Measurements from ENCODE around the gene OGDHL.

Gene OGDHL

GRCh38 chr10:49744091-49744685 lies 17.9 kb downstream of the OGDHL start:
- H3K4me3 ChIP-seq (ENCODE audit: low read length), result no peak overlapping the region
- H3K4me1 ChIP-seq (ENCODE audit: control insufficient read depth, insufficient read depth, low read length), result no peaks in the 10 kb centered on the region
- H3K27me3 ChIP-seq (ENCODE audit: control insufficient read depth, insufficient read depth, low read length), result no peaks in the 10 kb centered on the region
- H3K9me3 ChIP-seq (ENCODE audit: control insufficient read depth, low read length), result no peaks in the 10 kb centered on the region
- no peaks in the 10 kb centered on the region for H3K36me3 ChIP-seq (ENCODE audit: control insufficient read depth, insufficient read depth, low read length)
- no peak overlapping the region for H3K9ac ChIP-seq (ENCODE audit: low read length)

GRCh38 chr10:49743464-49744075 lies 18.6 kb downstream of the OGDHL start:
- Histone ChIP-seq H3K4me1 (ENCODE audit: control insufficient read depth, insufficient read depth, low read length) (no peaks in the 10 kb centered on the region), H3K27me3 (ENCODE audit: control insufficient read depth, insufficient read depth, low read length) (no peaks in the 10 kb centered on the region), H3K4me3 (ENCODE audit: low read length) (no peak overlapping the region), H3K9ac (ENCODE audit: low read length) (no peak overlapping the region), H3K36me3 (ENCODE audit: control insufficient read depth, insufficient read depth, low read length) (no peaks in the 10 kb centered on the region), H3K9me3 (ENCODE audit: control insufficient read depth, low read length) (no peaks in the 10 kb centered on the region)

- H3K27me3 ChIP-seq (ENCODE audit: control insufficient read depth, insufficient read depth, low read length), result no peaks in the 10 kb centered on the region
- no peaks in the 10 kb centered on the region for H3K9me3 ChIP-seq (ENCODE audit: control insufficient read depth, low read length)
- H3K4me1 ChIP-seq (ENCODE audit: control insufficient read depth, insufficient read depth, low read length), result no peaks in the 10 kb centered on the region
- no peak overlapping the region for H3K9ac ChIP-seq (ENCODE audit: low read length)
- H3K36me3 ChIP-seq (ENCODE audit: control insufficient read depth, insufficient read depth, low read length), result no peaks in the 10 kb centered on the region
- no peak overlapping the region for H3K4me3 ChIP-seq (ENCODE audit: low read length)
Observed at GRCh38 chr10:49742683-49743463, 19.2 kb downstream of the OGDHL start.

- Histone ChIP-seq H3K4me3 (ENCODE audit: low read length) (no peak overlapping the region), H3K4me1 (ENCODE audit: control insufficient read depth, insufficient read depth, low read length) (no peaks in the 10 kb centered on the region), H3K9me3 (ENCODE audit: control insufficient read depth, low read length) (no peaks in the 10 kb centered on the region), H3K27me3 (ENCODE audit: control insufficient read depth, insufficient read depth, low read length) (no peaks in the 10 kb centered on the region), H3K36me3 (ENCODE audit: control insufficient read depth, insufficient read depth, low read length) (no peaks in the 10 kb centered on the region), H3K9ac (ENCODE audit: low read length) (no peak overlapping the region)
Observed at GRCh38 chr10:49741108-49741995, 20.8 kb downstream of the OGDHL start.

- no peaks in the 10 kb centered on the region for H3K36me3 ChIP-seq (ENCODE audit: control insufficient read depth, insufficient read depth, low read length)
- H3K9me3 ChIP-seq (ENCODE audit: control insufficient read depth, low read length), result no peaks in the 10 kb centered on the region
- no peak overlapping the region for H3K9ac ChIP-seq (ENCODE audit: low read length)
- H3K4me1 ChIP-seq (ENCODE audit: control insufficient read depth, insufficient read depth, low read length), result no peaks in the 10 kb centered on the region
- no peaks in the 10 kb centered on the region for H3K27me3 ChIP-seq (ENCODE audit: control insufficient read depth, insufficient read depth, low read length)
- no peak overlapping the region for H3K4me3 ChIP-seq (ENCODE audit: low read length)
Observed at GRCh38 chr10:49740346-49741107, 21.6 kb downstream of the OGDHL start.

- no peak overlapping the region for H3K9ac ChIP-seq (ENCODE audit: low read length)
- no peaks in the 10 kb centered on the region for H3K9me3 ChIP-seq (ENCODE audit: control insufficient read depth, low read length)
- no peaks in the 10 kb centered on the region for H3K27me3 ChIP-seq (ENCODE audit: control insufficient read depth, insufficient read depth, low read length)
- no peaks in the 10 kb centered on the region for H3K4me1 ChIP-seq (ENCODE audit: control insufficient read depth, insufficient read depth, low read length)
- no peak overlapping the region for H3K4me3 ChIP-seq (ENCODE audit: low read length)
- no peaks in the 10 kb centered on the region for H3K36me3 ChIP-seq (ENCODE audit: control insufficient read depth, insufficient read depth, low read length)
Observed at GRCh38 chr10:49739426-49739825, 22.7 kb downstream of the OGDHL start.

GRCh38 chr10:49738616-49739360 lies 23.3 kb downstream of the OGDHL start:
- Histone ChIP-seq H3K4me1 (ENCODE audit: control insufficient read depth, insufficient read depth, low read length) (no peaks in the 10 kb centered on the region), H3K36me3 (ENCODE audit: control insufficient read depth, insufficient read depth, low read length) (no peaks in the 10 kb centered on the region), H3K9me3 (ENCODE audit: control insufficient read depth, low read length) (no peaks in the 10 kb centered on the region), H3K4me3 (ENCODE audit: low read length) (no peak overlapping the region), H3K9ac (ENCODE audit: low read length) (no peak overlapping the region), H3K27me3 (ENCODE audit: control insufficient read depth, insufficient read depth, low read length) (no peaks in the 10 kb centered on the region)

GRCh38 chr10:49737474-49738201 lies 24.5 kb downstream of the OGDHL start:
- Histone ChIP-seq H3K27me3 (ENCODE audit: control insufficient read depth, insufficient read depth, low read length) (no peaks in the 10 kb centered on the region), H3K4me3 (ENCODE audit: low read length) (no peak overlapping the region), H3K9ac (ENCODE audit: low read length) (no peak overlapping the region), H3K36me3 (ENCODE audit: control insufficient read depth, insufficient read depth, low read length) (no peaks in the 10 kb centered on the region), H3K4me1 (ENCODE audit: control insufficient read depth, insufficient read depth, low read length) (no peaks in the 10 kb centered on the region), H3K9me3 (ENCODE audit: control insufficient read depth, low read length) (no peaks in the 10 kb centered on the region)

GRCh38 chr10:49736564-49737113 lies 25.5 kb downstream of the OGDHL start:
- no peaks in the 10 kb centered on the region for H3K27me3 ChIP-seq (ENCODE audit: control insufficient read depth, insufficient read depth, low read length)
- H3K36me3 ChIP-seq (ENCODE audit: control insufficient read depth, insufficient read depth, low read length), result no peaks in the 10 kb centered on the region
- no peak overlapping the region for H3K9ac ChIP-seq (ENCODE audit: low read length)
- no peaks in the 10 kb centered on the region for H3K4me1 ChIP-seq (ENCODE audit: control insufficient read depth, insufficient read depth, low read length)
- no peak overlapping the region for H3K4me3 ChIP-seq (ENCODE audit: low read length)
- H3K9me3 ChIP-seq (ENCODE audit: control insufficient read depth, low read length), result no peaks in the 10 kb centered on the region

GRCh38 chr10:49735848-49736563 lies 26.1 kb downstream of the OGDHL start:
- H3K27me3 ChIP-seq (ENCODE audit: control insufficient read depth, insufficient read depth, low read length), result no peaks in the 10 kb centered on the region

More at GRCh38 chr10:49735848-49736563, 26.1 kb downstream of the OGDHL start:
- no peak overlapping the region for H3K4me3 ChIP-seq (ENCODE audit: low read length)
- no peak overlapping the region for H3K9ac ChIP-seq (ENCODE audit: low read length)
- H3K9me3 ChIP-seq (ENCODE audit: control insufficient read depth, low read length), result no peaks in the 10 kb centered on the region
- no peaks in the 10 kb centered on the region for H3K4me1 ChIP-seq (ENCODE audit: control insufficient read depth, insufficient read depth, low read length)
- H3K36me3 ChIP-seq (ENCODE audit: control insufficient read depth, insufficient read depth, low read length), result no peaks in the 10 kb centered on the region
